Neural crest cell (in vitro differentiated cells): ENCODE data around the gene SLC45A3. TPM values are rescaled to one million over a fixed set of nuclear protein-coding genes. Genes with fewer than 3 reads are reported as not detected.

Experiments
- DNase-seq: peaks from one replicate; pipeline ENCODE4 v3.0.0; 2021; ENCODE audit warnings: low read depth, mixed read lengths, low spot score
- H3K27ac Mint-ChIP-seq: one replicate; pipeline ENCODE4 v1.8.0; 2021; ENCODE audit warnings: mild to moderate bottlenecking, mixed read lengths; ENCODE audit not compliant: unreplicated experiment
- H3K27me3 Mint-ChIP-seq: 2 replicates; pipeline ENCODE4 v1.8.0; 2021; ENCODE audit warnings: low read depth, mild to moderate bottlenecking, mixed read lengths
- H3K36me3 Mint-ChIP-seq: 2 replicates; pipeline ENCODE4 v1.8.0; 2021; ENCODE audit warnings: low read depth, mild to moderate bottlenecking, mixed read lengths
- H3K4me1 Mint-ChIP-seq: 2 replicates; pipeline ENCODE4 v1.8.0; 2021; ENCODE audit warnings: mixed read lengths
- H3K4me3 Mint-ChIP-seq: one replicate; pipeline ENCODE4 v1.8.0; 2021; ENCODE audit warnings: mild to moderate bottlenecking, mixed read lengths
- H3K9me3 Mint-ChIP-seq: 2 replicates; pipeline ENCODE4 v1.8.0; 2021; ENCODE audit warnings: mixed read lengths
- total RNA-seq: library from RNA; stranded (reverse); gene quantifications from 2 replicates; pipeline ENCODE4 v1.2.1, GENCODE V29; 2021
- TF ChIP-seq, protein P1 (sequence below): fragments of 200-600 bp; sonication (generic); conservative IDR thresholded peaks from 2 replicates; pipeline ENCODE4 v1.5.0; 2021; ENCODE audit warnings: antibody characterized with exemption, mild to moderate bottlenecking

SLC45A3 gene
- total RNA-seq, 1 donor from 2014 or later: 14.0 TPM

DNA sequence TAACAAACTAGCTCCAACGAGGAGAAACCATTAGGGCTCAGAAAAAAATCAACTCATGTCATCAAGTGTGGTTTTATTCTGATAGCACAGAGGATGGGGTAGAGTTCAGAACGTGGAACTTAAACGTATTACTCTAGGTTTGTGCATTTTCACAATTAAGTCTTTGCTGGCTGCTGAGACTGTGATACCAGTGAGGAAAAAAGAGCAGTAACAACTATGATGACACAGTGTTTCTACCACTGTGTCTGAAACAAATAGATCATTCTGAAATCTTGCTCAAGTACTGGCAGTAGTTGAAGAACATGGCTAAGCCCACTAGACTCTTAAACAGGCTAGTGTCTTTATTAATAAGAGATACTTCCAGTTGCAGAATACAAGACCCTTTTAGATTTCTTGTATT is 38.7 kb upstream of the SLC45A3 start:
- Mint-ChIP-seq H3K27me3 (no peaks in the 10 kb centered on the region), H3K9me3 (no peaks in the 10 kb centered on the region), H3K4me3 (no peak overlapping the region), H3K27ac (no peak overlapping the region), H3K36me3 (peaks cover 25% of the 10 kb centered on the region), H3K4me1 (peaks cover 11% of the 10 kb centered on the region)
- TF ChIP-seq, protein P1, sequence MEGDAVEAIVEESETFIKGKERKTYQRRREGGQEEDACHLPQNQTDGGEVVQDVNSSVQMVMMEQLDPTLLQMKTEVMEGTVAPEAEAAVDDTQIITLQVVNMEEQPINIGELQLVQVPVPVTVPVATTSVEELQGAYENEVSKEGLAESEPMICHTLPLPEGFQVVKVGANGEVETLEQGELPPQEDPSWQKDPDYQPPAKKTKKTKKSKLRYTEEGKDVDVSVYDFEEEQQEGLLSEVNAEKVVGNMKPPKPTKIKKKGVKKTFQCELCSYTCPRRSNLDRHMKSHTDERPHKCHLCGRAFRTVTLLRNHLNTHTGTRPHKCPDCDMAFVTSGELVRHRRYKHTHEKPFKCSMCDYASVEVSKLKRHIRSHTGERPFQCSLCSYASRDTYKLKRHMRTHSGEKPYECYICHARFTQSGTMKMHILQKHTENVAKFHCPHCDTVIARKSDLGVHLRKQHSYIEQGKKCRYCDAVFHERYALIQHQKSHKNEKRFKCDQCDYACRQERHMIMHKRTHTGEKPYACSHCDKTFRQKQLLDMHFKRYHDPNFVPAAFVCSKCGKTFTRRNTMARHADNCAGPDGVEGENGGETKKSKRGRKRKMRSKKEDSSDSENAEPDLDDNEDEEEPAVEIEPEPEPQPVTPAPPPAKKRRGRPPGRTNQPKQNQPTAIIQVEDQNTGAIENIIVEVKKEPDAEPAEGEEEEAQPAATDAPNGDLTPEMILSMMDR: no peak
- DNase-seq: no peak

DNA sequence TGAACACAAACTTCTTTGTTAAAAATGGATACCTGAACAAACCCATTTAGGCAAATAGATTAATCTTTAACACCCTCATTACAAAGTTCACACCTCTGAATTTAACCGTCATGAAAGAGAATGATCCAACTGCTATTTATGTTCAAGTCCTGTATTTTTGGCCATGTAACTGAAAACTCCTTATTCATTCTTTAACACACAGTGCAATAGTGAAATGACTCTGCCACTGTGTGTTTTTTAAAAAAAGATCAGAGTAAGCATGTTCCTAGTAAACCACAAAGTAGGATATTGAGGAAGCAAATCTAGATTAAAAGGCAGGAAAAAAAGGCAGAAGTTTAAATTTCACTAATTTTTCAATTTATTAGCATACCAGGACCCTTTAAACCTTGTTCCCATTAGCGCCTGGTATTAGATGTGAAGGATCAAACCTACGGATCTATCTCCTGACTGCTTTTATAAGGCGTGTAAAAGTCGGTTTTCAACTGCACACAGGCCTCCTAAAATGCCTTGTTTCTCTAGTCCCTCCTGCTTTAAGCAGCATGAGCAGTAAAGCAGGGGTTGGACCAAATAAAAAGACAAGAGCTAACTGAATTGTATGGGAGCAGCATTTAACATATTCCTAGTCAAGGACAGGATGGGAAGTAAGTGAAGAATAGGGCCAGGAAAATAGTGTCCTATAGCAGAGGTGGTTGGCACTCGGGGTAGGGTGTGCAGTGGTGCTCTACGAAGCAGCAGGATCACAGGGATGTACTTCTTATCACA is 36.2 kb upstream of the SLC45A3 start:
- peaks cover 25% of the 10 kb centered on the region for H3K36me3 Mint-ChIP-seq
- DNase-seq: no peak
- peaks cover 12% of the 10 kb centered on the region for H3K4me1 Mint-ChIP-seq
- no peaks in the 10 kb centered on the region for H3K27me3 Mint-ChIP-seq
- TF ChIP-seq, protein P1: no peak
- no peak overlapping the region for H3K4me3 Mint-ChIP-seq
- no peak overlapping the region for H3K27ac Mint-ChIP-seq
- no peaks in the 10 kb centered on the region for H3K9me3 Mint-ChIP-seq

- no peak overlapping the region for H3K27ac Mint-ChIP-seq
- peaks cover 22% of the 10 kb centered on the region for H3K36me3 Mint-ChIP-seq
- TF ChIP-seq, protein P1: no peak
These were observed 35.3 kb upstream of the SLC45A3 start for GRCh38 chr1:205715628-205716027.

DNA sequence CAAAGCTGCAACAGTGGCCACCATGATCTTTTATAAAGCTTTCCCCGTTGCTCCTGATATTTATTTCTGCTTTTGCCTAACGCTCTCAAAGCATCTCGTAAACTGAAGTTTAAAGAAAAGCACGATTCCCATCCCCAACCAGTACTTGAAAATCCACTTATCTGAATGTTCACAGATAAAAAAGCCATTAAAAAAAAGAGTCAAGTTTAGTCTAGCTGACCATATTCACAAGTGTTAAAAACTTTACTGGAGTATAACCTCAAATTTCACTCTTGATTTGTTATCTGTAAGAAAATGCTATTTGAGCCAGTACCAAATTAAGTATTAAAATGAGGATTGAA is 34.6 kb upstream of the SLC45A3 start:
- no peak overlapping the region for H3K4me3 Mint-ChIP-seq
- peak overlapping the region; percentile 24 for H3K27ac Mint-ChIP-seq
- TF ChIP-seq, protein P1: no peak
- H3K27me3 Mint-ChIP-seq: no peaks in the 10 kb centered on the region
- peaks cover 18% of the 10 kb centered on the region for H3K4me1 Mint-ChIP-seq
- peaks cover 19% of the 10 kb centered on the region for H3K36me3 Mint-ChIP-seq
- DNase-seq: no peak
- H3K9me3 Mint-ChIP-seq: no peaks in the 10 kb centered on the region

More at GRCh38 chr1:205715628-205716027, 35.3 kb upstream of the SLC45A3 start:
- Mint-ChIP-seq H3K9me3 (no peaks in the 10 kb centered on the region), H3K27me3 (no peaks in the 10 kb centered on the region), H3K4me1 (peaks cover 18% of the 10 kb centered on the region), H3K4me3 (no peak overlapping the region)
- no peak for DNase-seq

- H3K27me3 Mint-ChIP-seq: no peaks in the 10 kb centered on the region
- peaks cover 18% of the 10 kb centered on the region for H3K4me1 Mint-ChIP-seq
- peaks cover 15% of the 10 kb centered on the region for H3K36me3 Mint-ChIP-seq
- no peaks in the 10 kb centered on the region for H3K9me3 Mint-ChIP-seq
- TF ChIP-seq, protein P1: no peak
- H3K27ac Mint-ChIP-seq: peak overlapping the region; percentile 24
- no peak for DNase-seq
- no peak overlapping the region for H3K4me3 Mint-ChIP-seq
These were observed 34.0 kb upstream of the SLC45A3 start for GRCh38 chr1:205714190-205714905.
